AG04449 (cell line): ENCODE data around the gene DAPK3.
"Not testable (repeated sequence)": the region's sequence is repeated elsewhere in the genome, so short reads cannot be mapped to it uniquely, and the experiment has no call there.

Experiments used
- CTCF ChIA-PET: fragments of 350-600 bp; formaldehyde crosslinking; extraction: SDS; loops from one replicate; lab custom pipeline; 2021; ENCODE audit warnings: antibody characterized with exemption; lab: Yijun Ruan, JAX
- POLR2A ChIA-PET: fragments of 400-600, 350-600 bp; formaldehyde crosslinking; extraction: SDS; loops from one replicate; lab custom pipeline; 2020; ENCODE audit warnings: antibody characterized with exemption, inconsistent platforms; lab: Yijun Ruan, JAX
- DNase-seq: peaks from one replicate; pipeline ENCODE4 v3.0.0-alpha.2; 2010; ENCODE audit warnings: low read depth, low spot score
- H3K4me3 ChIP-seq: 2 replicates; pipeline ENCODE4 v1.5.1; 2011; ENCODE audit warnings: low read depth, mild to moderate bottlenecking, control low read depth, low read length
- CTCF ChIP-seq: IDR thresholded peaks from one replicate; pipeline ENCODE4 v1.5.1; 2011; ENCODE audit warnings: mild to moderate bottlenecking, moderate library complexity, low read length, control low read depth, inconsistent platforms; ENCODE audit not compliant: insufficient read depth; ENCODE audit errors: missing control alignments

DAPK3 gene

GRCh38 chr19:3975637-3976087, 4.8 kb upstream of the DAPK3 start:
- POLR2A ChIA-PET: interaction anchor here (0.6 to 2.8 kb wide), 2 partner anchors 9 to 121 kb away, joined by 3 to 25 read pairs; partner anchors contain the start of gene EEF2

GRCh38 chr19:3975144-3975543, 4.2 kb upstream of the DAPK3 start:
- no peak for DNase-seq
- CTCF ChIA-PET: interaction anchor here (1.2 kb wide), 2 partner anchors 9 to 13 kb away, joined by 3 to 5 read pairs; no protein-coding TSS in a partner anchor
- no peak for TF ChIP-seq CTCF
- H3K4me3 ChIP-seq: no peak overlapping the region
- POLR2A ChIA-PET: interaction anchor here (2.8 kb wide), 1 partner anchor 9 kb away, joined by 25 read pairs; the partner anchor contains the start of gene EEF2

More at GRCh38 chr19:3975637-3976087, 4.8 kb upstream of the DAPK3 start:
- no peak for TF ChIP-seq CTCF
- H3K4me3 ChIP-seq: no peak overlapping the region
- CTCF ChIA-PET: interaction anchor here (1.2 kb wide), 2 partner anchors 8 to 12 kb away, joined by 3 to 5 read pairs; no protein-coding TSS in a partner anchor
- DNase-seq: no peak

- POLR2A ChIA-PET: interaction anchor here (0.7 to 6.1 kb wide), 5 partner anchors 8 to 349 kb away, joined by 3 to 266 read pairs (median 9); partner anchors contain the start of genes APBA3, EEF2 and MRPL54
- CTCF ChIA-PET: interaction anchor here (1.3 to 5.5 kb wide), 4 partner anchors 10 to 18 kb away, joined by 3 to 37 read pairs (median 20); partner anchors contain the start of gene EEF2
- TF ChIP-seq CTCF: no peak
These were observed 539 bp downstream of the DAPK3 start for GRCh38 chr19:3970313-3970807.

GRCh38 chr19:3969435-3970312, 1.2 kb downstream of the DAPK3 start:
- peak; percentile 27 for TF ChIP-seq CTCF
- peak overlapping the region; percentile 97 for H3K4me3 ChIP-seq
- CTCF ChIA-PET: interaction anchor here (1.1 to 5.5 kb wide), 5 partner anchors 11 to 282 kb away, joined by 3 to 37 read pairs (median 10); partner anchors contain the start of gene EEF2
- POLR2A ChIA-PET: interaction anchor here (0.5 to 6.1 kb wide), 11 partner anchors 10 to 241 kb away, joined by 3 to 266 read pairs (median 5); partner anchors contain the start of genes APBA3, EEF2 and MRPL54
- peak; percentile 52 for DNase-seq

More at GRCh38 chr19:3970313-3970807, 539 bp downstream of the DAPK3 start:
- DNase-seq: no peak
- peak overlapping the region; percentile 97 for H3K4me3 ChIP-seq

GRCh38 chr19:3968556-3969434, 2.1 kb downstream of the DAPK3 start:
- H3K4me3 ChIP-seq: peak overlapping the region; percentile 97
- peak; percentile 98 for DNase-seq
- POLR2A ChIA-PET: interaction anchor here (1.0 to 6.1 kb wide), 10 partner anchors 9 to 207 kb away, joined by 3 to 266 read pairs (median 6); partner anchors contain the start of genes APBA3, EEF2 and MRPL54
- TF ChIP-seq CTCF: no peak
- CTCF ChIA-PET: interaction anchor here (1.1 to 5.5 kb wide), 5 partner anchors 11 to 281 kb away, joined by 3 to 37 read pairs (median 10); partner anchors contain the start of gene EEF2

- peak overlapping the region; percentile 6 for H3K4me3 ChIP-seq
- not testable (repeated sequence) for DNase-seq
- POLR2A ChIA-PET: interaction anchor here (1.7 to 6.1 kb wide), 6 partner anchors 11 to 206 kb away, joined by 5 to 266 read pairs (median 10); partner anchors contain the start of genes APBA3, EEF2 and MRPL54
- CTCF ChIA-PET: interaction anchor here (3.0 to 5.5 kb wide), 2 partner anchors 16 to 20 kb away, joined by 29 to 37 read pairs; partner anchors contain the start of gene EEF2
These were observed 2.9 kb downstream of the DAPK3 start for GRCh38 chr19:3967983-3968382.
